Mammary epithelial cell (primary cell): ENCODE data around the gene CXCL14.

Experiments used
- EZH2 ChIP-seq: IDR thresholded peaks from 2 replicates; pipeline ENCODE4 v1.6.1; 2012; ENCODE audit warnings: low read length, inconsistent platforms, borderline replicate concordance
- TF ChIP-seq, protein P1 (sequence below), 2 donors: IDR thresholded peaks in 1 of 2; conservative IDR thresholded peaks in 1 of 2; 2 replicates each; pipeline ENCODE4 v1.5.1; 2011 to 2012; ENCODE audit warnings: inconsistent platforms in 2 of 2, low read length in 2 of 2, mild to moderate bottlenecking in 2 of 2, control low read depth in 1 of 2, low read depth in 1 of 2; ENCODE audit not compliant: insufficient read depth in 1 of 2; ENCODE audit errors: extremely low read depth in 1 of 2

DNA sequence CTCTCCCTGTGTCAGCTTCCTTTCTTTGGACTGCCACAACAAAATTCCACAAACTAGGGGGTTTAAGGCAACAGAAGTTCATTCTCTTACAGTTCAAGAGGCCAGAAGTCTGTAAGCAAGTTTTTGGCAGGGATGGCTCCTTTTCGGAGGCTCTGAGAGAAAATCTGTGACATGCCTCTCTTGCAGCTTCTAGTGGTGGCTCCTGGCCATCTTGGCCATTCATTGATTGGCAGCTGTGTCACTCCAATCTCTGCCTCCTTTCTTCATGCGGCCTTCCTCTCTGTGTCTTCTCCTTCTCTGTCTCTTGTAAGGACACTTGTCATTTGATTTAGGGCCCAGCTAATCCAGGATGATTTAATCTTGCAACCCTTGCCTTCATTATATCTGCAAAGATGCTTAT, 41.0 kb downstream of the CXCL14 start:
- TF ChIP-seq, protein P1, sequence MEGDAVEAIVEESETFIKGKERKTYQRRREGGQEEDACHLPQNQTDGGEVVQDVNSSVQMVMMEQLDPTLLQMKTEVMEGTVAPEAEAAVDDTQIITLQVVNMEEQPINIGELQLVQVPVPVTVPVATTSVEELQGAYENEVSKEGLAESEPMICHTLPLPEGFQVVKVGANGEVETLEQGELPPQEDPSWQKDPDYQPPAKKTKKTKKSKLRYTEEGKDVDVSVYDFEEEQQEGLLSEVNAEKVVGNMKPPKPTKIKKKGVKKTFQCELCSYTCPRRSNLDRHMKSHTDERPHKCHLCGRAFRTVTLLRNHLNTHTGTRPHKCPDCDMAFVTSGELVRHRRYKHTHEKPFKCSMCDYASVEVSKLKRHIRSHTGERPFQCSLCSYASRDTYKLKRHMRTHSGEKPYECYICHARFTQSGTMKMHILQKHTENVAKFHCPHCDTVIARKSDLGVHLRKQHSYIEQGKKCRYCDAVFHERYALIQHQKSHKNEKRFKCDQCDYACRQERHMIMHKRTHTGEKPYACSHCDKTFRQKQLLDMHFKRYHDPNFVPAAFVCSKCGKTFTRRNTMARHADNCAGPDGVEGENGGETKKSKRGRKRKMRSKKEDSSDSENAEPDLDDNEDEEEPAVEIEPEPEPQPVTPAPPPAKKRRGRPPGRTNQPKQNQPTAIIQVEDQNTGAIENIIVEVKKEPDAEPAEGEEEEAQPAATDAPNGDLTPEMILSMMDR (conservative IDR thresholded peaks at IDR 0.05 in 1 of 2, IDR thresholded peaks at IDR 0.05 in 1 of 2; ENCODE audit: extremely low read depth in 1 of 2, insufficient read depth in 1 of 2, low read depth in 1 of 2, low read length in 2 of 2), result no peak
- TF ChIP-seq EZH2, result no peak
